ENCODE results near the gene SMCO3. TPM values are rescaled to one million over a fixed set of nuclear protein-coding genes. Genes with fewer than 3 reads are reported as not detected.

The SMCO3 gene
- total and polyA plus RNA-seq, 3 experiments from 2014 or later, result not detected

GRCh38 chr12:14846876-14847580 lies 33.0 kb upstream of the SMCO3 start:
- H3K27ac Mint-ChIP-seq, result peak overlapping the region in 1 of 8 donors; percentile 20
- Histone ChIP-seq H3K4me1 (ENCODE audit: insufficient read depth, low read length) (no peaks in the 10 kb centered on the region), H3K36me3 (ENCODE audit: insufficient read depth, low read length) (no peaks in the 10 kb centered on the region), H3K9me3 (ENCODE audit: low read length) (no peaks in the 10 kb centered on the region), H3K27me3 (ENCODE audit: insufficient read depth, low read length, poor library complexity, severe bottlenecking) (no peaks in the 10 kb centered on the region), H3K27ac (ENCODE audit: low read depth, low read length) (no peak overlapping the region), H3K4me3 (ENCODE audit: low read length) (no peak overlapping the region)
- H3K27me3 Mint-ChIP-seq, result peaks cover 3 to 9% of the 10 kb centered on the region in 2 donors
- no peaks in the 10 kb centered on the region for H3K9me3 Mint-ChIP-seq
- no peak overlapping the region for H3K4me3 Mint-ChIP-seq
- POLR2A ChIA-PET, result no interaction called here
- H3K36me3 Mint-ChIP-seq, result no peaks in the 10 kb centered on the region
- peaks cover 0 to 4% (median 3%) of the 10 kb centered on the region in 3 donors for H3K4me1 Mint-ChIP-seq
- CTCF ChIA-PET, result interaction anchor here (0.9 to 2.2 kb wide), 7 partner anchors 75 to 375 kb away, joined by 3 to 24 read pairs (median 4); partner anchors contain the start of gene RERG
- no peak for DNase-seq

- no peaks in the 10 kb centered on the region for H3K9me3 Mint-ChIP-seq
- no peak overlapping the region for H3K4me3 ChIP-seq (ENCODE audit: low read length)
- peaks cover 0 to 4% (median 3%) of the 10 kb centered on the region in 3 donors for H3K4me1 Mint-ChIP-seq
- POLR2A ChIA-PET, result no interaction called here
- H3K36me3 Mint-ChIP-seq, result no peaks in the 10 kb centered on the region
- H3K4me1 ChIP-seq (ENCODE audit: insufficient read depth, low read length), result no peaks in the 10 kb centered on the region
- no peak overlapping the region for H3K4me3 Mint-ChIP-seq
- H3K9me3 ChIP-seq (ENCODE audit: low read length), result no peaks in the 10 kb centered on the region
- no peaks in the 10 kb centered on the region for H3K27me3 ChIP-seq (ENCODE audit: insufficient read depth, low read length, poor library complexity, severe bottlenecking)
- no peak overlapping the region for H3K27ac ChIP-seq (ENCODE audit: low read depth, low read length)
- no peaks in the 10 kb centered on the region for H3K36me3 ChIP-seq (ENCODE audit: insufficient read depth, low read length)
- DNase-seq, result no peak
- H3K27ac Mint-ChIP-seq, result no peak overlapping the region
- H3K27me3 Mint-ChIP-seq, result peaks cover 3 to 13% of the 10 kb centered on the region in 2 donors
- CTCF ChIA-PET, result interaction anchor here (0.6 to 2.1 kb wide), 10 partner anchors 9 to 375 kb away, joined by 3 to 21 read pairs (median 4); partner anchors contain the start of genes ERP27 and RERG
Measured at GRCh38 chr12:14846042-14846587, 32.1 kb upstream of the SMCO3 start.

- H3K4me3 Mint-ChIP-seq, result peak overlapping the region in 1 of 7 donors; percentile 24
- ChIA-PET CTCF (interaction anchor here (0.6 to 2.1 kb wide), 8 partner anchors 10 to 375 kb away, joined by 3 to 21 read pairs (median 4); partner anchors contain the start of genes ERP27 and RERG), POLR2A (no interaction called here)
- no peaks in the 10 kb centered on the region for H3K27me3 ChIP-seq (ENCODE audit: insufficient read depth, low read length, poor library complexity, severe bottlenecking)
- H3K36me3 Mint-ChIP-seq, result no peaks in the 10 kb centered on the region
- no peaks in the 10 kb centered on the region for H3K9me3 Mint-ChIP-seq
- H3K4me3 ChIP-seq (ENCODE audit: low read length), result no peak overlapping the region
- peak in 3 of 5 donors; percentile 15 to 53 (median 45) for DNase-seq
- H3K27ac Mint-ChIP-seq, result no peak overlapping the region
- peaks cover 3 to 13% of the 10 kb centered on the region in 2 donors for H3K27me3 Mint-ChIP-seq
- H3K4me1 ChIP-seq (ENCODE audit: insufficient read depth, low read length), result no peaks in the 10 kb centered on the region
- H3K36me3 ChIP-seq (ENCODE audit: insufficient read depth, low read length), result no peaks in the 10 kb centered on the region
- H3K27ac ChIP-seq (ENCODE audit: low read depth, low read length), result no peak overlapping the region
- peaks cover 0 to 4% (median 3%) of the 10 kb centered on the region in 3 donors for H3K4me1 Mint-ChIP-seq
- no peaks in the 10 kb centered on the region for H3K9me3 ChIP-seq (ENCODE audit: low read length)
Measured at GRCh38 chr12:14845350-14845750, 31.4 kb upstream of the SMCO3 start.

- Mint-ChIP-seq H3K9me3 (no peaks in the 10 kb centered on the region), H3K27ac (no peak overlapping the region), H3K4me3 (no peak overlapping the region), H3K4me1 (peaks cover 0 to 4% (median 3%) of the 10 kb centered on the region in 3 donors), H3K36me3 (peaks cover 0 to 2% (median 0%) of the 10 kb centered on the region in 3 donors), H3K27me3 (peaks cover 4 to 23% of the 10 kb centered on the region in 2 donors)
- no peak overlapping the region for H3K27ac ChIP-seq (ENCODE audit: low read depth, low read length)
- H3K4me1 ChIP-seq (ENCODE audit: insufficient read depth, low read length), result no peaks in the 10 kb centered on the region
- no peaks in the 10 kb centered on the region for H3K9me3 ChIP-seq (ENCODE audit: low read length)
- DNase-seq, result no peak
- ChIA-PET CTCF (interaction anchor here (0.7 to 1.8 kb wide), 3 partner anchors 38 to 151 kb away, joined by 3 to 7 read pairs (median 3); no protein-coding TSS in a partner anchor), POLR2A (no interaction called here)
- no peak overlapping the region for H3K4me3 ChIP-seq (ENCODE audit: low read length)
- no peaks in the 10 kb centered on the region for H3K27me3 ChIP-seq (ENCODE audit: insufficient read depth, low read length, poor library complexity, severe bottlenecking)
- no peaks in the 10 kb centered on the region for H3K36me3 ChIP-seq (ENCODE audit: insufficient read depth, low read length)
Measured at GRCh38 chr12:14844401-14844800, 30.4 kb upstream of the SMCO3 start.

GRCh38 chr12:14843425-14843887 lies 29.5 kb upstream of the SMCO3 start, which contains the start of gene ART4:
Gene ART4 (minus strand): TSS chr12:14843526. CDS start chr12:14843113, 413 bp downstream.
- CTCF ChIA-PET, result interaction anchor here (1.3 to 1.8 kb wide), 3 partner anchors 120 to 152 kb away, joined by 3 to 7 read pairs (median 3); no protein-coding TSS in a partner anchor
- no peak within 1 kb of the TSS for H3K4me3 ChIP-seq (ENCODE audit: low read length)
- H3K36me3 ChIP-seq (ENCODE audit: insufficient read depth, low read length), result no peaks in the 10 kb centered on the region
- no peaks in the 10 kb centered on the region for H3K27me3 ChIP-seq (ENCODE audit: insufficient read depth, low read length, poor library complexity, severe bottlenecking)
- Mint-ChIP-seq H3K4me3 (no peak within 1 kb of the TSS), H3K9me3 (no peaks in the 10 kb centered on the region), H3K4me1 (peaks cover 0 to 4% (median 3%) of the 10 kb centered on the region in 3 donors), H3K36me3 (peaks cover 0 to 7% (median 0%) of the 10 kb centered on the region in 3 donors), H3K27me3 (peaks cover 9 to 32% of the 10 kb centered on the region in 2 donors), H3K27ac (no peak within 1 kb of the TSS)
- H3K27ac ChIP-seq (ENCODE audit: low read depth, low read length), result no peak within 1 kb of the TSS
- no peaks in the 10 kb centered on the region for H3K4me1 ChIP-seq (ENCODE audit: insufficient read depth, low read length)
- H3K9me3 ChIP-seq (ENCODE audit: low read length), result no peaks in the 10 kb centered on the region
- POLR2A ChIA-PET, result no interaction called here
- no peak for DNase-seq

GRCh38 chr12:14842315-14842714 lies 28.3 kb upstream of the SMCO3 start:
- Histone ChIP-seq H3K4me1 (ENCODE audit: insufficient read depth, low read length) (no peaks in the 10 kb centered on the region), H3K36me3 (ENCODE audit: insufficient read depth, low read length) (no peaks in the 10 kb centered on the region), H3K4me3 (ENCODE audit: low read length) (no peak overlapping the region), H3K9me3 (ENCODE audit: low read length) (no peaks in the 10 kb centered on the region), H3K27ac (ENCODE audit: low read depth, low read length) (no peak overlapping the region), H3K27me3 (ENCODE audit: insufficient read depth, low read length, poor library complexity, severe bottlenecking) (no peaks in the 10 kb centered on the region)
- H3K9me3 Mint-ChIP-seq, result no peaks in the 10 kb centered on the region
- POLR2A ChIA-PET, result no interaction called here
- H3K36me3 Mint-ChIP-seq, result peaks cover 0 to 7% (median 0%) of the 10 kb centered on the region in 3 donors
- peaks cover 0 to 4% (median 3%) of the 10 kb centered on the region in 3 donors for H3K4me1 Mint-ChIP-seq
- no peak overlapping the region for H3K4me3 Mint-ChIP-seq
- CTCF ChIA-PET, result no interaction called here
- no peak for DNase-seq
- H3K27me3 Mint-ChIP-seq, result peaks cover 8 to 42% of the 10 kb centered on the region in 2 donors
- no peak overlapping the region for H3K27ac Mint-ChIP-seq

GRCh38 chr12:14841761-14842160 lies 27.8 kb upstream of the SMCO3 start:
- POLR2A ChIA-PET, result no interaction called here
- Histone ChIP-seq H3K27ac (ENCODE audit: low read depth, low read length) (no peak overlapping the region), H3K4me3 (ENCODE audit: low read length) (no peak overlapping the region), H3K4me1 (ENCODE audit: insufficient read depth, low read length) (no peaks in the 10 kb centered on the region), H3K9me3 (ENCODE audit: low read length) (no peaks in the 10 kb centered on the region), H3K27me3 (ENCODE audit: insufficient read depth, low read length, poor library complexity, severe bottlenecking) (no peaks in the 10 kb centered on the region), H3K36me3 (ENCODE audit: insufficient read depth, low read length) (no peaks in the 10 kb centered on the region)
- Mint-ChIP-seq H3K27ac (no peak overlapping the region), H3K9me3 (no peaks in the 10 kb centered on the region), H3K27me3 (peaks cover 8 to 47% of the 10 kb centered on the region in 2 donors), H3K4me1 (peaks cover 0 to 4% (median 3%) of the 10 kb centered on the region in 3 donors), H3K4me3 (no peak overlapping the region), H3K36me3 (peaks cover 0 to 7% (median 0%) of the 10 kb centered on the region in 3 donors)
- DNase-seq, result no peak
- CTCF ChIA-PET, result no interaction called here

GRCh38 chr12:14840616-14841015 lies 26.6 kb upstream of the SMCO3 start:
- POLR2A ChIA-PET, result no interaction called here
- no peak for DNase-seq
- Mint-ChIP-seq H3K4me1 (peaks cover 0 to 4% (median 2%) of the 10 kb centered on the region in 3 donors), H3K9me3 (no peaks in the 10 kb centered on the region), H3K27ac (no peak overlapping the region), H3K27me3 (peaks cover 8 to 56% of the 10 kb centered on the region in 2 donors), H3K36me3 (peaks cover 0 to 7% (median 0%) of the 10 kb centered on the region in 3 donors), H3K4me3 (no peak overlapping the region)
- Histone ChIP-seq H3K9me3 (ENCODE audit: low read length) (no peaks in the 10 kb centered on the region), H3K27ac (ENCODE audit: low read depth, low read length) (no peak overlapping the region), H3K36me3 (ENCODE audit: insufficient read depth, low read length) (no peaks in the 10 kb centered on the region), H3K4me3 (ENCODE audit: low read length) (no peak overlapping the region), H3K27me3 (ENCODE audit: insufficient read depth, low read length, poor library complexity, severe bottlenecking) (no peaks in the 10 kb centered on the region), H3K4me1 (ENCODE audit: insufficient read depth, low read length) (no peaks in the 10 kb centered on the region)
- CTCF ChIA-PET, result interaction anchor here (1.0 to 1.5 kb wide), 2 partner anchors 116 to 155 kb away, joined by 4 read pairs; no protein-coding TSS in a partner anchor
